Stimulated activated CD4-positive, alpha-beta T cell treated with anti-CD3 and anti-CD28 coated beads, Interleukin-12 subunit alpha, Interleukin-12 subunit beta, amount 100 ng/mL, for 24 hours (primary cell): ENCODE data around the gene NRAP.
"Not testable (repeated sequence)": the region's sequence is repeated elsewhere in the genome, so short reads cannot be mapped to it uniquely, and the experiment has no call there.

Experiments used
- DNase-seq, 2 experiments: peaks; one replicate each; pipeline ENCODE4 v3.0.0-alpha.2; 2020; ENCODE audit warnings: low read depth in 2 of 2

NRAP gene

DNA sequence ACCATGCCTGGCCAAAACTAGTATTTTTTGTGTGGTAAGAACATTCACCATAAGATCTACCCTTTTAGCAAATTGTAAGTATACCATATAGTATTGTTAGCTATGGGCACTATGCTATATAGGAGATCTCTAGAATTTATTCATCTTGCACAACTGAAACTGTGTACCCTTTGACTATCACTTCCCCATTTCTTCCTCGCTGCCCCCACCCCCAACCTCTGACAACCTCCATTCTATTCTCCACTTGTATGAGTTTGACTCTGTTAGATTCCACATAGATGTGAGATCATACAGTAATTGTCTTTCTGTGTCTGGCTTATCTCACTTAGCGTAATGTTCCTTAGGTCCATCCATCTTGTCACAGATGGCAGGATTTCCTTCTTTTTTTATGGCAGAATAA, 19.5 kb upstream of the NRAP start:
- DNase-seq: no peak

DNA sequence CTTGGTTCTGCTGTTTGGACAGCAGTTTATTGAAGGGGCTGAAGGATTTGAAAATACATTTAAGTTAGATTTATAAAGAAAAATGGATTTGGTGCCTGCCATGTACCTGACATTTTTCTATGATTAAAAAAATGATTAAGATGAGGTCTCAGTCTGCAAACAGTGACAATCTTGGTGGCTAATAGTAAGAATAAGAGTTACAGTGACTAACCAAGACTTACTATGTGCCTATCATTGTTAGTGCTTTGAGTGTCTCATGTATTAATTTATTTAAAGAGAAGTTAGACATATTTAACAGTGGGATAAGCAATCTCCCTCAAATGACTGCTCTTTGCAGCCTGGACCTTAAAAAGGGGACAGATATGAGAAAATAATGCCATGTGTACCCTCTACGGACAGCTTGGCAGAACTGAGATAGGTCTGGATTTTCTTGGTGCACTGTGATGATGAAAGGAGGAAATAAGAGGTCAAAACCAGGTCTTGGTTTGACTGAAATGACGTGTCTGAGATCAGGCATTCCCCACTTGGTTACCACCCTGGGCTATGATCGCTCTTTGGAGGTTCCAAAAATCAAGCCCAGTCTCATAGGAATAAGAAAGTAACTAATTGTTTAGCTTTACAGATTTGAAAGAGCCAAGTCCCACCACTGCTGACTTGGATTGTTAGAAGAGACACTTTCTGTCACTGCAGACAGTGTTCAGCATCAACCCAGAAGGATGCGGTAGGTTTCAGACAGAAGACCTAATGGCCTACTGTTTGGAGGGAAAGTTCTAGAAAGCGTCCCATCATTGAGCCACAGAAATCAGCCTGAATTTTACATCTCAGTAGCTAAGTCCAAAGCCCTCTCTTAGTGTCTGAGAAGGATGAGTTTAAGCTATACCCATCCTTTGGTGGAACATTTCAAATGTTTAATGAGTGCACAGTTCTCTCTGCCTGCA, 18.0 kb upstream of the NRAP start:
- DNase-seq: no peak

- peak in 1 of 2 experiments; percentile 11 for DNase-seq
These were observed 16.6 kb upstream of the NRAP start for GRCh38 chr10:113680190-113681111.

DNA sequence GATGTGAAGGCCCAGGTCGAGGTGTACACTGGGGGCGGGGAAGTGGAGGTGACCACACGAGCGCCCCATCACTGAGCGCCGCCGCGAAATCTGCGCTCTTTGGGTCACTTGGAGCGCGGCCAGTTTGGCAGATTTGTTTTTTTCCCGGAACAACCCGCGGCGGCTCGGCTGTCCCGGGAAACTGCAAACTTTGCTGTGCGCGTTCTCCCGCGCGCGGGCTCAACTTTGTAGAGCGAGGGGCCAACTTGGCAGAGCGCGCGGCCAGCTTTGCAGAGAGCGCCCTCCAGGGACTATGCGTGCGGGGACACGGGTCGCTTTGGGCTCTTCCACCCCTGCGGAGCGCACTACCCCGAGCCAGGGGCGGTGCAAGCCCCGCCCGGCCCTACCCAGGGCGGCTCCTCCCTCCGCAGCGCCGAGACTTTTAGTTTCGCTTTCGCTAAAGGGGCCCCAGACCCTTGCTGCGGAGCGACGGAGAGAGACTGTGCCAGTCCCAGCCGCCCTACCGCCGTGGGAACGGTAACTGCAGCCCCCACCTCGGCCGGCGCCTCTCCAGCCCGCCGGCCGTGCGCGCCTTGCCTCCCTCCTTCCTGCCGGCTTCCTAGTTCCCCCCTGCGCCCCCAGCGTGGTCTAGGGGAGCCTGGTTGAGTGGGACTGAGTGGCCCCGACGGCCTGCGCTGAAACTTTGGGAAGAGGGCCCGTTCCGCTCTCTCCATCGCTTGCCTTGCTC, 15.8 kb upstream of the NRAP start, which contains the start of gene CASP7:
Gene CASP7 (plus strand): TSS at position 450 of the 727 bp plus-strand sequence. CDS start 17,582 bp downstream, outside the sequence.
- peak; percentile 63 to 67 for DNase-seq

DNA sequence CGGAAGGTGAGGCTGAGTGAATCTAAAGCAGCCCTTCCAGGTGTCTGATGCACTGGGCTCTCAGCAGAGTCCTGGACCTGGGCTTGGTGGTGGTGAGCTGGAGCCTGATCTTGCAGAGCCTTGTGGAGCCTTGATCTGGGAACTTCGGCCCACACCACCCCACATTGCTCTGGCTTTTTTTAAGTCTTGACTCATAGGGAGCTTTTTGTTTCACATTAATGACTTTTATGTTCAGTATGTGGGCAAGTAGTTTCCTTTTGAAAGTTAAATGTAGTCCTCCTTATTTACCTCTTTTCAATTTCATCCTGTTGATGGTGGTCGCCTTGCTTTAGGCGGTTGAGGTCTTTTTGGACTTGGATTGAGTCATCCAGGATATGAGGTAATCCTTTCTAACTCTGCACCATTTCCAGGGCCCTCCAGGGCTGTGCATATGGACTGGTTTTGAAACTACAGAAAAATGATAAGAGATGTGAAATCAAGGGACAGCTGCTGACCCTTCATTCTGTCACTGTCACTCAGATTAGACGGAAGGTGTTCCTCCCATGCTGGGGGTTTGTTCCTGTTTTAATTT, 2.9 kb upstream of the NRAP start:
- no peak for DNase-seq

DNA sequence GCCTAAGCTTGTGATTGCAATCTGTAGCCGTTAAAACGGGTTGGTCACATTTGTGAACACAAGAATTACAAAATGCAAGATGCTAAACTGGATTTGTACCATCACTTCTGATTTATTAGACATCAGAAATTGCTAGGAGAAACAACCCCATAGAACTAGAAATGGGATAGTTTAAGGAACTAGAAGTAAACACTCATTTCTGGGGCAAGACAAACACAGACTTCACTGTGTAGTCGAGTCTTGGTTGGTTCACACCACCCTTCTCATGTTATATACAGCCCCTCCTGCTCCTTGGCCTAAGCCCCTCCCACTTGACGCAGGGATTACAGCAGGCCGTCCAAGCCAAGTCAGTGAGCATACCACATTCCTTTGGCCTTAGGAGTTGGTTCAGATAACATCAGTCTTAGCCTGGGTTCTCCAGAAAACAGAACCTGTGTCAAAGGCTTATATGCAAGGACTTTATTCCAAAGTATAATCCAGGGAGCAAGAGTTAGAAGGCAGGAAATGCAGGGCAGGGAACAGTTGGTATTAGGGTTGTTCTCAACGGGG, 2.0 kb upstream of the NRAP start:
- DNase-seq: no peak

DNA sequence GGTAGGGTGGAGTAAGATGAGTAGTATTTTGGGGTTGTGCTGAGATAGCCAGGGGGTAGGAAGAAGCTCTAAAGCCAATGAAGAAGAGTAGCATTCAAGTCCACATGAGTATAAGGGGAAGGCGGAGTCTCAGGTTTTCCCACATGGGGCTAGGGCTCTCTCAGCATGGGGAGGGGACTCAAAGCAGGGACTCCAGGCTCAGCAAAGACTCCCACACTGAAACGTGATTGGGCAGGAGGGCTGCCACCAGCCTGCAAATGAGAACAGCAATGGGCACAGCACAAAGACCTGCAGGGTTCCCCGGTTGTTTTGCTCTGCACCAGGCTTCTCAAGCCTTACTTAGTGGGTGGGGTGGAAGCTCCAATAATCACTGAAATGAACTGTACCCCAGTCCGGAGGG, 1.5 kb upstream of the NRAP start:
- DNase-seq: no peak

DNA sequence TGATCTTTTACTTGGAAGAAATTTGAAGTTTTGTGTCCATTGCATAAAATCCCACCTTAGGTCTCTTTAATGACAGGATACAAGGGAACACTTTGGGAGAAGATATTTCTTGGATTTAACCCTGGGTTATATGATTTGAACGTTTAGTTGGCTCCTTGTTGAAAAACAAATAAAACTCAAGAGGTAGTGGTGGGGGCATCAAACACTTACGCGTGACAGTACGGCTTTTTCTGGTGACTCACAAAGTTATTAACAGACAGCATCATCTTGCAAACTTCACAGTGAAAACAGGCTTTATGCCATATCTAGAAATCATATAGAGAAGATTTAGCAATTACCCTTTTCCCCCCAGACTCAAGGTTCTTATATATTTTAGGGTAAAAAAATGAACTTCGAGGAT, 699 bp downstream of the NRAP start:
- no peak for DNase-seq

DNA sequence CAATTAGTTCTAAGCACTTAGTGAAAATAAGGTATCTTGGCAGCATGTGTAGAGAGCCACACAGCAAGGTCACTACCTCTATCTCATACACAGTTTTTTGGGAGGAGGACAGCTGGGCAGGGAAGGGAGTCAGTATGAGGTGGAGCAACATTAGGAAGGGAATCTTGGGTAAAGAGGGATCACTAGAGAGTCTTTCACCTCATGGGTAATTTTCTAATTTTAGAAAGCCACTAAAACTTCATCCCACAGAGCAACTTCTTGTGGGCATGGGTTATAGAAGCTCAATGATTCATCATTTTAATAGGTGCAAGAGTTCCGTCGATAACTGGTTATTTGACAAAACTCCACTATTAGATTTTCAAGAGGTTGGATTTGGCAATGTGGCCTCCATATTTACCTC, 2.5 kb downstream of the NRAP start:
- DNase-seq: no peak

DNA sequence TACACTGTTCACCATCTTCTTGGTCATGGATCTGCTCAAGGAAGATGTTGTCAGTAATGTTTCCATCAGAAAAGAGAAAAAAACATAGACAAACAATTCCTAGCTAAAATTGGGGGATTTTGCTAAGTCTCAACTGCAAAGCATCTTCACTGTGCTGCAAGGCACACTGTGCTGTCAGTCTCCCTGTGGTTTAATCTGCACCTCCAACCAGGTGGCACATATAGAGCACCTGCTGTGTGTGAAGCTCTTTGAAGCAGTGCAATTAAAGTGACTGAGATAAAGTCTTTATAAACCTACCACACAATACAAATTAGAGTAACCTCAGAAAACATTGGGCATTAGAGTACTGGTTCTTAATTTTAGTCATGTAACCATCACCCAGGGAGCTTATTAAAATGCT, 6.3 kb downstream of the NRAP start:
- no peak for DNase-seq

DNA sequence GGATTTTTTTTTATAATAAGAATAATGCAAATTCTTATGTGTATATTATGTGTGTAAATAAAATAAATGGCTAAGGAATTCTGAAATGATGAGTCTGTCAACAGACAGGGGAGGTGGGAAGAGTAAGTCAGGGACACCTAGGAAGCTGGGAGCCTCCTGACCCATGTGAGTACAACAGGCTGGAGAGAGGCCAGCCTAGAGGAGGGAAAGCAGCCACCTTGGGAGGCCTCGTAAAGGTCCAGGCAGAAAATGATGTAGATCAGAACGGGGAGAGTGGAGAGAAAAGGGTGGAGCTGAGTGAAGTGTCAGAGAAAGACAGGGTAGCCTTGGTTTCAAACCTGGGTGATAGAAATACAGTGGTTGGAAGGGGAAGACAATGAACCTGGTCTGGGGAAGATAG, 6.9 kb downstream of the NRAP start:
- no peak for DNase-seq

DNA sequence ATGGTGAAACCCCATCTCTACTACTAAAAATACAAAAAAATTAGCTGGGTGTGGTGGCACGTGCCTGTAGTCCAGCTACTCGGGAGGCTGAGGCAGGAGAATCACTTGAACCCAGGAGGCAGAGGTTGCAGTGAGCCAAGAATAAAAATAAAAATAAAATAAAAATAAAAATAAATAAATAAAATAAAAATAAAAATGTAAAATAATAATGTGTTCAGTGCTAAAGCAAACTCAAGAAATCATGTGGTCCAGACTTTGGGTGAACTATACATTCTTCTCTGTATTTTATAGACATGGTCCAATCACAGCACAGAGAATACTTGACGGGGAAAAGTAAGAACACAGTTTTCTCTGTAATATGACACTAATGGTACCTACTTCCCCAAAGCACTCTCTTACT, 11.4 kb downstream of the NRAP start:
- not testable (repeated sequence) for DNase-seq

GRCh38 chr10:113651898-113652297, 11.9 kb downstream of the NRAP start:
- DNase-seq: no peak

DNA sequence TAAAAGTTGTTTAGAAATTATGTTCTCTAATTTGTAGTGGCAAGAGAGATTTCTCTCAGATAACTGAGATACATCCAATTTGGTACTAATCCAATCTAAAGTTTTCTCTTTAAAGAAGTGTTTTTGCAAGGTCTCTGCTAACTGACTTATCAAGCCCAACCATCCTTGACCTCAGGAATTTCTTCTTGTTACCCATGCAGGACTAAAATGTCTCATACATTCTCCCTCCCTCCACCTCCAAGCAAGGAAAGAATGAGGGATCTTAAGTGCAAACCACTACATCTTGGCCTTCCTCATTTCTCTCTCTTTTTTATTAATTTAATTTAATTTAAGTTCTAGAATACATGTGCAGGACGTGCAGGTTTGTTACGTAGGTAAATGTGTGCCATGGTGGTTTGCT, 12.8 kb downstream of the NRAP start:
- no peak for DNase-seq

GRCh38 chr10:113650172-113650571, 13.7 kb downstream of the NRAP start:
- no peak for DNase-seq

DNA sequence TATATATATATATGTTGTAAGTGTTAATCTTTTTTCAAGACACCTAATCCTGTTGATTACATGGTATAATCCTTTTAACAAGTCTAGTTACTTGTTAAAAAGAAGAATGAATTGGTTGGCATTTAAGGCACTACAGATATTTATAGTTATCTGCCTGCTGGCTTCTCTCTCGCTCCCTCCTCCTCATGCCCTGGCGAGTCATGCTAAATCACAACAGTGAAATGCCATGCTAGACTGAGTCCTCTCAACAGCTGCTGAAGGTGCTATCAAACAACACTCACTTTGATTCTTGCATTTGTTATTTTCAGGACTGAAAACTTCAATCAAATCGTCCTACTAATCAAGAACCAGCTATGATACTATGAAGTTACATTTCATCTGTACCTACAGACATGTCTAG, 15.4 kb downstream of the NRAP start:
- no peak for DNase-seq

DNA sequence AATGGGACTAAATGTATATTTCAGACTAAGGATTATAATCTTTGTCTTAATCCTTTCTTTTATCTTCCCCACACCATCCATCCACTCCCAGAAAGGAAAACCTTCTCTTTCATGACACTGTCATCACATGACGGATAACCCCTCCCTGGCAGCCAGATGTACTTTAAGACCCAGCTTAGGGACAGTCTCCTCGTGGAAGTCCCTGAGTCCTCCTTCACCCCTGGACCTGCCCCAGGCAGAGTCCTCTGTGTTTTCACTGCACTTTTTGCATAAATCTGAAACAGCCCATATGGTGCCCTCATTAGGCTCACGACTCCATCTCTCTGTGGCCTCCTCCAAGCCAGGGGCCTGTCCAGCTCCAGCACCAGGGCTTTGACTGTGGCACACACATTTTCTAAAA, 16.0 kb downstream of the NRAP start:
- no peak for DNase-seq

DNA sequence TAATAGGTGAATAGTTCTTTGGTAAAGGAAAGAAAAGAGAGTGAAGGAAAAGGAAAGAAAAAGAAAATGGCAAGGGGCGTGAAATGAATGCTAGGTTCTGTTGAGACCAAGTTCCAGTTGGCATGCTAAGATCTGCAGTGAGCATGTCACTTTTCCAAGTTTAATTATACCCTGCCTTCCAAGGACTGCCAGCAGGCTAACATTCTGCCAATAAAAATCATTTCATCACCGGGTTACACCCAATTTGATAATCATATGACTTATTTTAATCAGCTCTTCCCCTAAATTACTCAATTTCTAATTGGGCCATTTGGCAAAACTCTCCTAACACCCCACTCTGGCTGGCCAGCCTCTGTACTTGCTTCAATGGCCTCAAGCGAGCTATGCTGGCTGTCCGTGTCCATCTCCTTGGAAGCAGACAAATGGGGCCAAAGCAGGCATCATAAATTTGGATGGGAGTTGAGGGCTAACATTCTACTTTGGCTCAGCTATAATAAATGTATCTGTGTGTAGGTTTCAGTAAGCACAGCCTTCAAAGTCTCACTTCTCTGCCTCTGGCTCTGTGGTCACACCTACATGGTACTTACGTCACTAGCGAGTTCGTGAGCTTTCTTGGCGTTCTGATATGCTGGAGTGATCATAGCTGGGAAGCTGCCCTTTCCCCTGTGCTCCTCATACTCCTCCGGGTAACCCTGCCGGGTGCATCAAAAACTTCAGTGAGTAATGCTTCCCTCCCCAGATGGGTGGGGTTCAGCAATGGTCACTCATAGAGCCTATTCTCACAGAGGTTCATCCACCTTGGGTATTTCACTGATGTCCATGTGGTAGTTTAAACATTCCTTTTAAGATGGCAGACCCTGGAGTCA, 17.3 kb downstream of the NRAP start:
- DNase-seq: no peak

- no peak for DNase-seq
These were observed 19.4 kb downstream of the NRAP start for GRCh38 chr10:113644185-113645120.
